DOHH2 (cell line): ENCODE results near the gene ZNF536.

Experiments
- H3F3A ChIP-seq: fragments of 200-600 bp; sonication (generic), shearing (Covaris generic); 2 replicates; pipeline ENCODE4 v1.6.0; 2016; ENCODE audit warnings: antibody characterized with exemption, mild to moderate bottlenecking; ENCODE audit not compliant: control insufficient read depth, insufficient read depth
- H3K27ac ChIP-seq: fragments of 200-600 bp; sonication (generic); 2 replicates; pipeline ENCODE4 v1.5.1; 2014; ENCODE audit warnings: low read depth, mild to moderate bottlenecking, low read length, moderate library complexity
- H3K27me3 ChIP-seq: fragments of 200-600 bp; sonication (generic); 2 replicates; pipeline ENCODE4 v1.6.1; 2014; ENCODE audit warnings: mild to moderate bottlenecking, low read length, mixed read lengths; ENCODE audit not compliant: control insufficient read depth
- H3K36me3 ChIP-seq: fragments of 200-600 bp; sonication (generic); 2 replicates; pipeline ENCODE4 v1.6.1; 2014; ENCODE audit warnings: mild to moderate bottlenecking, low read length, moderate library complexity, mixed read lengths; ENCODE audit not compliant: control insufficient read depth
- H3K4me1 ChIP-seq: fragments of 200-600 bp; sonication (generic); 2 replicates; pipeline ENCODE4 v1.6.1; 2014; ENCODE audit warnings: mild to moderate bottlenecking, low read length, mixed read lengths; ENCODE audit not compliant: control insufficient read depth
- H3K4me2 ChIP-seq: fragments of 200-600 bp; sonication (generic); 2 replicates; pipeline ENCODE4 v1.6.0; 2014; ENCODE audit warnings: mild to moderate bottlenecking, low read length, moderate library complexity
- H3K4me3 ChIP-seq: fragments of 200-600 bp; sonication (generic); 2 replicates; pipeline ENCODE4 v1.5.1; 2014; ENCODE audit warnings: mild to moderate bottlenecking, low read length, mixed read lengths
- H3K79me2 ChIP-seq: fragments of 200-600 bp; sonication (generic); 2 replicates; pipeline ENCODE4 v1.6.1; 2014; ENCODE audit warnings: mild to moderate bottlenecking, low read length, mixed read lengths; ENCODE audit not compliant: control insufficient read depth
- H3K9me2 ChIP-seq: fragments of 200-600 bp; sonication (generic); replicated peaks from 2 replicates; pipeline ENCODE4 v1.6.1; 2014; ENCODE audit warnings: mild to moderate bottlenecking, low read length, mixed read lengths; ENCODE audit not compliant: control insufficient read depth
- H3K9me3 ChIP-seq: fragments of 200-600 bp; sonication (generic); 2 replicates; pipeline ENCODE4 v1.6.1; 2014; ENCODE audit warnings: antibody characterized with exemption, low read length, mixed read lengths; ENCODE audit not compliant: control insufficient read depth, insufficient read depth
- H4K20me1 ChIP-seq: fragments of 200-600 bp; sonication (generic); 2 replicates; pipeline ENCODE4 v1.6.0; 2014; ENCODE audit warnings: low read depth, mild to moderate bottlenecking, antibody characterized with exemption, low read length, moderate library complexity; ENCODE audit not compliant: control insufficient read depth, insufficient read depth
- CTCF ChIP-seq: fragments of 200-600 bp; sonication (generic); IDR thresholded peaks from one replicate; pipeline ENCODE4 v1.5.1; 2014; ENCODE audit warnings: antibody characterized with exemption, mild to moderate bottlenecking, low read depth, low read length; ENCODE audit not compliant: poor library complexity, severe bottlenecking
- EZH2phosphoT487 ChIP-seq: fragments of 200-600 bp; sonication (generic); IDR thresholded peaks from 2 replicates; pipeline ENCODE4 v1.6.1; 2017; ENCODE audit warnings: borderline replicate concordance, mild to moderate bottlenecking, antibody characterized with exemption, low read length, moderate library complexity, mixed read lengths

ZNF536 gene

GRCh38 chr19:30556230-30556711 lies 184.1 kb downstream of the ZNF536 start:
- no peaks in the 10 kb centered on the region for H3K9me2 ChIP-seq
- H3K9me3 ChIP-seq, result no peaks in the 10 kb centered on the region
- no peak overlapping the region for H3K4me2 ChIP-seq
- no peak for TF ChIP-seq EZH2phosphoT487
- no peak for TF ChIP-seq CTCF
- H3K27me3 ChIP-seq, result no peaks in the 10 kb centered on the region
- H3K4me1 ChIP-seq, result no peaks in the 10 kb centered on the region
- H3K36me3 ChIP-seq, result no peaks in the 10 kb centered on the region
- no peak overlapping the region for H3K27ac ChIP-seq
- no peak overlapping the region for H3K4me3 ChIP-seq
- H3K79me2 ChIP-seq, result no peaks in the 10 kb centered on the region
- no peaks in the 10 kb centered on the region for H4K20me1 ChIP-seq
- no peaks in the 10 kb centered on the region for H3F3A ChIP-seq

GRCh38 chr19:30557212-30557611 lies 185.0 kb downstream of the ZNF536 start:
- Histone ChIP-seq H3K79me2 (no peaks in the 10 kb centered on the region), H3F3A (no peaks in the 10 kb centered on the region), H3K27me3 (no peaks in the 10 kb centered on the region), H3K4me3 (no peak overlapping the region), H3K9me2 (no peaks in the 10 kb centered on the region), H3K4me2 (no peak overlapping the region), H3K27ac (no peak overlapping the region), H3K36me3 (no peaks in the 10 kb centered on the region), H3K9me3 (no peaks in the 10 kb centered on the region), H3K4me1 (no peaks in the 10 kb centered on the region), H4K20me1 (no peaks in the 10 kb centered on the region)
- no peak for TF ChIP-seq CTCF
- no peak for TF ChIP-seq EZH2phosphoT487

- Histone ChIP-seq H3K4me2 (no peak overlapping the region), H3K9me2 (no peaks in the 10 kb centered on the region), H3K79me2 (no peaks in the 10 kb centered on the region), H4K20me1 (no peaks in the 10 kb centered on the region), H3K9me3 (no peaks in the 10 kb centered on the region), H3K27ac (no peak overlapping the region), H3K4me1 (no peaks in the 10 kb centered on the region), H3F3A (no peaks in the 10 kb centered on the region), H3K36me3 (no peaks in the 10 kb centered on the region), H3K27me3 (no peaks in the 10 kb centered on the region), H3K4me3 (no peak overlapping the region)
- no peak for TF ChIP-seq EZH2phosphoT487
- no peak for TF ChIP-seq CTCF
Observed at GRCh38 chr19:30557927-30558557, 185.9 kb downstream of the ZNF536 start.
